ENCODE data around the gene GPR78.
A peak's percentile ranks its signal among the peaks of the same experiment; 100 is the strongest.

Gene GPR78

DNA sequence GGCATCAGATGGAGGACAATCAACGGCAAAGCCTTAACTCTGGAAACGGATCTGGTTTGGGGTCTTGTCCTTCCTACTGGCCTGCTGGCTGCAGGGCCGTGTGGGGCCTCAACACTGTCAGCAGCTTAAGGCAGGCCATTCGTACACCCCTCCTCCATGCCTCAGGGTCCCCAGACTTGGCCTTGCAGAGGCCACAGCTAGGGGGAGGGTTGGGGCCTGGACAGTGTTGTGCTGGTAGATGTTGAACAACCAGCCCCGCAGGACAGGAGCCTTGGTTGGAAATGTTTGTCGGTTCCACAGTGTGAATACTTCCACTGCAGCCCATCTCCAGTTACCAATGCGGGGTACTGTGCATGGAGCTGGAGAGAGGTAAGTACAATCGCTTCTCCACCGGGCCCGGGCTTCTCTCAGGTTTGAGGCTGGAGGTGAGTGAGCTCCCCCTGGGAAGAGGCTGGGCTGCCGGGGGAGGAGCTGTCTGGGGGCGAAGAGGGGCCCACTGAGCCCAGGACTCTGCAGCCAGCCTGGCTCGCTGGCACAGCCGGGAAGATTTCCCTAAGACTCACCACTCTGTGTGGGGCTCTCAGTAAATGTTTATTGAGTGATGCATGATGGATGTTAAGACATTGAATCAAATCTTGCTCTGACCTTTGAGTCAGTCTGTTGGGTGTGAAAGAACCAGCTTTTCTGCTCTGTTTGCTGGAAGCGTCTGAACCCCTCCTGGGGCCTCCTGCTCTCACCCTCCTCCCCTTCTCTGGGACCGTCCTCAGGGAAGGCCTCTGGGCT is 19.7 kb upstream of the GPR78 start:
- no peak for DNase-seq (ENCODE audit: low read depth)
- H3K4me3 ChIP-seq (ENCODE audit: low read length) = no peak overlapping the region
- TF ChIP-seq, protein P1, sequence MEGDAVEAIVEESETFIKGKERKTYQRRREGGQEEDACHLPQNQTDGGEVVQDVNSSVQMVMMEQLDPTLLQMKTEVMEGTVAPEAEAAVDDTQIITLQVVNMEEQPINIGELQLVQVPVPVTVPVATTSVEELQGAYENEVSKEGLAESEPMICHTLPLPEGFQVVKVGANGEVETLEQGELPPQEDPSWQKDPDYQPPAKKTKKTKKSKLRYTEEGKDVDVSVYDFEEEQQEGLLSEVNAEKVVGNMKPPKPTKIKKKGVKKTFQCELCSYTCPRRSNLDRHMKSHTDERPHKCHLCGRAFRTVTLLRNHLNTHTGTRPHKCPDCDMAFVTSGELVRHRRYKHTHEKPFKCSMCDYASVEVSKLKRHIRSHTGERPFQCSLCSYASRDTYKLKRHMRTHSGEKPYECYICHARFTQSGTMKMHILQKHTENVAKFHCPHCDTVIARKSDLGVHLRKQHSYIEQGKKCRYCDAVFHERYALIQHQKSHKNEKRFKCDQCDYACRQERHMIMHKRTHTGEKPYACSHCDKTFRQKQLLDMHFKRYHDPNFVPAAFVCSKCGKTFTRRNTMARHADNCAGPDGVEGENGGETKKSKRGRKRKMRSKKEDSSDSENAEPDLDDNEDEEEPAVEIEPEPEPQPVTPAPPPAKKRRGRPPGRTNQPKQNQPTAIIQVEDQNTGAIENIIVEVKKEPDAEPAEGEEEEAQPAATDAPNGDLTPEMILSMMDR (conservative IDR thresholded peaks at IDR 0.05; ENCODE audit: low read depth, low read length) = no peak

DNA sequence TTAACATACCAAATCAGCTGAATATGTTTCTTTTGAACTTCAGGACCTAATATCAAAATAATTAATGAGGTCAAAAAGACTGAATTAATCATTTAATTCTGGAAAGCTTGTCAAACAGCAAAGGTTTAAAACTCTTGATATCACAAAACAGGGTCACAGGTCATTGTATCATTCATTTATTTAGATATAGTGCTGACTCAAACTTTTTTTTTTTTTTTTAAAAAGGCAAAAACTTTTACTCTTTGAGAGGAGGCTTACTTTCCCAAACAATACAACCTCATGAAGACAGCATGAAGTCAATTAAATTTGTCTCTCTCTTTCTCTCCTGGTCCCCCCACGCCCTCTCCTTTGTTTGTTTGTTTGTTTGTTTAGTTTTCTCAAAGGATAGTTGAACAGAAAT is 15.6 kb upstream of the GPR78 start:
- H3K4me3 ChIP-seq (ENCODE audit: low read length) = no peak overlapping the region
- TF ChIP-seq, protein P1 (conservative IDR thresholded peaks at IDR 0.05; ENCODE audit: low read depth, low read length) = no peak
- no peak for DNase-seq (ENCODE audit: low read depth)

DNA sequence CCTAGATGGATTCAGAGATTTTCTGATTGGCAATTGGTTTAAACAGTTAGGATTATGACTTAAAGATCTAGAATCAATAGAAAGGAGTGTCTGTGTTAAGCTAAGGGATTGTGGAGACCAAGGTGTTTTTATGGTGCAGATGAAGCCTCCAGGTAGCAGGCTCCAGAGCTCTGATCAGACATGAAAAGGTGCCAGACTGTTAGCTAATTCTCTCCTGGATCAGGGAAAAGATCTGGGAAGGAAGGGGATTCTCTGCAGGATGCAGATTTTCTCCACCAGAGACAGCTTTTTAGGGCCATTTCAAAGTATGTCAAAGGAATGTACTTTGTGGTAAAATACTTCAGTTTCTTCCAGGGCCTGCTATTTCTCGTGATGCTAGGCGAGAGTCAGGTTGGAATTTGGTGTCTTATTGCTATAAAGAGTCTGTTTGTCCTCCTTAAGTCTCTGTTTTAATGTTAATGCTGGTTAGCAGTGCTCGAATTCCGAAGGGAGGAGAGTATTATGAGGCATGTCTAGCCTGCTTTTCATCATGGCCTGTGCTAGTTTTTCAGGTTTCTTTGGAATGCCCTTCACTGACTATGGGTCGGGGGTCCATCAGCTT is 12.0 kb upstream of the GPR78 start:
- DNase-seq (ENCODE audit: low read depth) = peak; percentile 20
- H3K4me3 ChIP-seq (ENCODE audit: low read length) = no peak overlapping the region
- TF ChIP-seq, protein P1 (conservative IDR thresholded peaks at IDR 0.05; ENCODE audit: low read depth, low read length) = no peak

DNA sequence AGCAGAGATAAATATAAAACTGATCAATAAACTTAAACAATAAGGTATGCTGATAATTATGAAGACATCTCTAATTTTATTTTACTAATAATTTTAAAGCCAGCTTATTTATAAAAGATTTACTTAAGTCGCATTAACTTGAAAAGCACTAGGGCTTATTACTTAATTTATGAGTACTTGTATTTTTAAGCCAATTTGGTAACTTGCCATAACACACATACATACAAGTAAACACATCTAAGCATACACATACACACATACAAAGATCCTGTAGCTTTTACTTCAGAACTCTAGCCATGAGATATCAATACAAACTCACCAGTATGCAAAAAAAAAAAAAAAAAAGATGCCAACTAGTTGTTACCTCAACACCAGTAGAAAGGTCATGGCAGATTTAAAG is 10.0 kb upstream of the GPR78 start:
- no peak for DNase-seq (ENCODE audit: low read depth)
- no peak overlapping the region for H3K4me3 ChIP-seq (ENCODE audit: low read length)
- TF ChIP-seq, protein P1 (conservative IDR thresholded peaks at IDR 0.05; ENCODE audit: low read depth, low read length) = no peak

DNA sequence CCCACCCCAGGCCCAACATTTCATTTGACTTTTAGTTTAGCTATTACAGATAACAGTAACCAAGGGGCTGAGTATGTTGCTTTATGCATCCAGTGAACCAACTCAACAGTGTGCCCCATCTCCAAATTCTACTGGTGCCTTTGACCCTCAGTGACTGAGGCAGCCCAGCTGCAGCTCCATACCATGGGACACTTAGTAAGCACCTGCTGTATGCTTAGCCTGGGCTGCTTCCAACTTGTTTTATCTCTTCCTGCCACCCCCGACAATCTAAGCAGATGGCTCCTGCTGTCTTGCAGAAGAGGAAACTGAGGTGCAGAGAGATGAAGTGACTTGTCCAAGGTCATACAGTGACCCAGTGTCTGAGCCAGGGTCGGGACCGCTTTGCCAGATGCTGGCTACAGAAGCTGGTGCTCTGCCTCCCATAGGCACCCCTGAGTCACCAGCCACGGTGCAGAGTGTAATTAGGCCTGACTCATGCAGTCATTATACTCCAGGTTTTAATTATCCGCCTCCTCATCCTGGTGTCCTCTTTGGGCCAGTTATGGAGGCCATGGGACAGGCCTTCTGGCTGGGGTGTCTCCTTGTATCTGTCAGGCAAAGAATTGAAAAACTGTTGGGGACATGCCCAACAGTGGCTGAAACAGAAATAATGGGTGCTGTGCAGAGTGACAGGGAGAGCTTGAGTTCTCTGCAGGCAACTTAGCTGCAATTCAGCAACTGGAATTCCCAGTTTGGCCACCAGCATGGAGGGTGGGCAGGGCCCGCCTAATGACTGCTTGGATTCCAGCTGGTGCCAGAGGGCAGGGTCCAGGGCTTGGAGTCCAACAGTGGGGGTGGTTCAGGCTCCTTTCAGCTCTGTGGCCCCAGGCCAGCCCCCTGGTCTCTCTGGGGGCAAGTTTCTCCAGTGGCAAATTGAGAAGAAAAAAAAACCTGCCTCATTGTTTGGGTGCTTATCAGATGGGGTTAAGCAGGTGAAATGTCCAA is 8.2 kb upstream of the GPR78 start:
- H3K4me3 ChIP-seq (ENCODE audit: low read length) = no peak overlapping the region
- DNase-seq (ENCODE audit: low read depth) = no peak
- TF ChIP-seq, protein P1 (conservative IDR thresholded peaks at IDR 0.05; ENCODE audit: low read depth, low read length) = no peak

DNA sequence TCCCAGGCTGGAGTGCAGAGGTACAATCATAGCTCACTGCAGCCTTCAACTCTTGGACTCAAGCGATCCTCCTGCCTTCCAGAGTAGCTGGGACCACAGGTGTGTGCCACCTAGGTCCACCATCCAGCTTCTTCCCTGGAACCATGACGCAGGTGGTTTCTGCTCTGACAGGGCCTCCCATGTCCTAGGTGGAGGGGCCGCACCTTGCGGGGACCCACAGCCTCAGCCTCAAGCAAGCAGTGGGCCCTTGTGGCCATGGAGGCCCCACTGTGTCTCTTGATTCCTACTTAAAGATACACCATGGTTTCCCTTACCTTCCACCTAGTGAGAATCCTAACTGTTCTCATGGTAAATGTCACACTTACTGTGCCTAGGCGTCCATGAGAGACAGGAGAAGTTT is 6.9 kb upstream of the GPR78 start:
- TF ChIP-seq, protein P1 (conservative IDR thresholded peaks at IDR 0.05; ENCODE audit: low read depth, low read length) = no peak
- H3K4me3 ChIP-seq (ENCODE audit: low read length) = no peak overlapping the region
- DNase-seq (ENCODE audit: low read depth) = no peak
